HG03442 (cell line): ENCODE measurements around the gene MALT1.
"Not testable (repeated sequence)": the region's sequence is repeated elsewhere in the genome, so short reads cannot be mapped to it uniquely, and the experiment has no call there.

ENCODE experiments used
- ATAC-seq: cut with Tn5 transposase; IDR thresholded peaks from one replicate; pipeline ENCODE4 v1.9.1; 2021; ENCODE audit warnings: mild to moderate bottlenecking, moderate library complexity; ENCODE audit not compliant: unreplicated experiment

Gene MALT1

GRCh38 chr18:58769321-58769720 lies 98.1 kb downstream of the MALT1 start:
- ATAC-seq, result no peak

GRCh38 chr18:58770601-58771000 lies 99.3 kb downstream of the MALT1 start:
- no peak for ATAC-seq

- no peak for ATAC-seq
Measured at GRCh38 chr18:58772161-58772560, 100.9 kb downstream of the MALT1 start.

GRCh38 chr18:58776084-58776483 lies 104.8 kb downstream of the MALT1 start:
- ATAC-seq, result no peak

- not testable (repeated sequence) for ATAC-seq
Measured at GRCh38 chr18:58776541-58776940, 105.3 kb downstream of the MALT1 start.

GRCh38 chr18:58777471-58777870 lies 106.2 kb downstream of the MALT1 start:
- no peak for ATAC-seq

- no peak for ATAC-seq
Measured at GRCh38 chr18:58779529-58779928, 108.3 kb downstream of the MALT1 start.

GRCh38 chr18:58780045-58780444 lies 108.8 kb downstream of the MALT1 start:
- ATAC-seq, result no peak

GRCh38 chr18:58781627-58782194 lies 110.4 kb downstream of the MALT1 start:
- peak; percentile 68 for ATAC-seq

- no peak for ATAC-seq
Measured at GRCh38 chr18:58784601-58785137, 113.4 kb downstream of the MALT1 start.

GRCh38 chr18:58785171-58785805 lies 114.0 kb downstream of the MALT1 start:
- no peak for ATAC-seq

- no peak for ATAC-seq
Measured at GRCh38 chr18:58785870-58786269, 114.6 kb downstream of the MALT1 start.

GRCh38 chr18:58787536-58788149 lies 116.4 kb downstream of the MALT1 start:
- no peak for ATAC-seq

- ATAC-seq, result no peak
Measured at GRCh38 chr18:58788470-58788869, 117.2 kb downstream of the MALT1 start.

- no peak for ATAC-seq
Measured at GRCh38 chr18:58788971-58789875, 118.0 kb downstream of the MALT1 start.

GRCh38 chr18:58789876-58790240 lies 118.6 kb downstream of the MALT1 start:
- no peak for ATAC-seq

- peak; percentile 90 for ATAC-seq
Measured at GRCh38 chr18:58792086-58792485, 120.8 kb downstream of the MALT1 start.

- ATAC-seq, result no peak
Measured at GRCh38 chr18:58793361-58793760, 122.1 kb downstream of the MALT1 start.

- ATAC-seq, result no peak
Measured at GRCh38 chr18:58796220-58796619, 125.0 kb downstream of the MALT1 start.

- ATAC-seq, result peak; percentile 96
Measured at GRCh38 chr18:58800582-58800981, 129.3 kb downstream of the MALT1 start.

- no peak for ATAC-seq
Measured at GRCh38 chr18:58802959-58803358, 131.7 kb downstream of the MALT1 start.
